Bladder microvascular endothelial cell (primary cell): Measurements from ENCODE around the gene ZNF337. TPM values are rescaled to one million over a fixed set of nuclear protein-coding genes. Genes with fewer than 3 reads are reported as not detected.

Experiments
- total RNA-seq: library from RNA; depleted of rRNA; stranded (reverse); fragments of >200 nt; gene quantifications from 2 replicates; pipeline ENCODE4 v1.2.3, GENCODE V29; 2014

Gene ZNF337
- 10.8 and 23.0 TPM in 2 replicates for total RNA-seq

DNA sequence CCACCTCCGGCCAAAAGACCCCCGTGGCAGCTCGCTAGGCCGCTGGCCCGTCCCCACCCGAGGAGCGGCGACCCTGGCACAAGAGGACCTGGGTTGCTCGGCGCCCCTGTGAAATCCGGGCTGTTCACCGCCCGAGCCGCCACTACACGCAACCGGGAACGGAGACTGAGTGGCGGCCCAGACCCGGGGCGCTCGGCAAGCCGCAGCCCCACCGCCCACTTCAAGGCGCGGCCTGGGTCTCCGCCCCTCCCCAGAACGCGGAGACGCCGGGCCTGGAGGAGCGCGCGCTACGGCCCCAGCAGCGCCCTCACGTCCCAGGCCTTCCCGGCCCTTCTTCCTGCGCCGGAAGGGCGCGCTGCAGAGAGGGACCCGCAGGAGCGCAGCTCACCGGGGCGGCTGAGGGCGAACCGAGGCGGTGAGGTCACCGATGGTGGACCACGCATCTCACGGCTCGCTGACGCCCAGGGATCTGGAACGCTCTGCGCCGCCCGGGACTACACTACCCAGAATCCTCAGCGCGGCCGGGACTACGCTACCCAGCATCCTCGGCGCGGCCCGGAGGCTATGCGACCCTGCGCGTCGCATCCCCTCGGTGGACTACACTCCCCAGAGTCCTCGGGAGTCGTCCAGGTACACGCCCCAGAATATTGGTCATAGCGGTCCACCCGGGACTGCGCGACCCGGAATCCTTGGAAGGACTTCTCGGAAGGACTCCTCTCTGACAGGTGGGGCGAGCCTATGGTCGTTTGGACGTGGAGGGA, at the start of gene ZNF337:
Gene ZNF337, minus strand, starts transcription at position 483 of the 761 bp plus-strand sequence. CDS start 10,436 bp downstream, outside the sequence.

Other genes starting within 250 kb of the ZNF337 start
- gene NINL, start 111.3 kb downstream of the ZNF337 start, total RNA-seq: 4.4 and 23.9 TPM in 2 replicates
- 4.2 and 7.6 TPM in 2 replicates for gene NANP, start 72.8 kb downstream of the ZNF337 start, total RNA-seq